WI38 (cell line): ENCODE results near the gene CD22.

Experiments
- H3K4me3 ChIP-seq: 2 replicates; pipeline ENCODE4 v1.5.1; 2011; ENCODE audit warnings: low read depth, mild to moderate bottlenecking, control low read depth, low read length
- CTCF ChIP-seq: IDR thresholded peaks from 2 replicates; pipeline ENCODE4 v1.5.1; 2012; ENCODE audit warnings: low read depth, mild to moderate bottlenecking, control low read depth, low read length

CD22 gene

GRCh38 chr19:35395382-35396199, 66.6 kb downstream of the CD22 start:
- no peak overlapping the region for H3K4me3 ChIP-seq
- no peak for TF ChIP-seq CTCF

GRCh38 chr19:35396240-35396885, 67.4 kb downstream of the CD22 start:
- no peak for TF ChIP-seq CTCF
- no peak overlapping the region for H3K4me3 ChIP-seq
